Activated CD8-positive, alpha-beta memory T cell treated with anti-CD3 and anti-CD28 coated beads, Interleukin-2, amount 50 U/mL, for 4 hours (primary cell): ENCODE results near the gene BEND3.
A peak's percentile ranks its signal among the peaks of the same experiment; 100 is the strongest.
"Not testable (repeated sequence)": the region's sequence is repeated elsewhere in the genome, so short reads cannot be mapped to it uniquely, and the experiment has no call there.

Experiments used
- DNase-seq: peaks from one replicate; pipeline ENCODE4 v3.0.0-alpha.2; 2020

Gene BEND3

DNA sequence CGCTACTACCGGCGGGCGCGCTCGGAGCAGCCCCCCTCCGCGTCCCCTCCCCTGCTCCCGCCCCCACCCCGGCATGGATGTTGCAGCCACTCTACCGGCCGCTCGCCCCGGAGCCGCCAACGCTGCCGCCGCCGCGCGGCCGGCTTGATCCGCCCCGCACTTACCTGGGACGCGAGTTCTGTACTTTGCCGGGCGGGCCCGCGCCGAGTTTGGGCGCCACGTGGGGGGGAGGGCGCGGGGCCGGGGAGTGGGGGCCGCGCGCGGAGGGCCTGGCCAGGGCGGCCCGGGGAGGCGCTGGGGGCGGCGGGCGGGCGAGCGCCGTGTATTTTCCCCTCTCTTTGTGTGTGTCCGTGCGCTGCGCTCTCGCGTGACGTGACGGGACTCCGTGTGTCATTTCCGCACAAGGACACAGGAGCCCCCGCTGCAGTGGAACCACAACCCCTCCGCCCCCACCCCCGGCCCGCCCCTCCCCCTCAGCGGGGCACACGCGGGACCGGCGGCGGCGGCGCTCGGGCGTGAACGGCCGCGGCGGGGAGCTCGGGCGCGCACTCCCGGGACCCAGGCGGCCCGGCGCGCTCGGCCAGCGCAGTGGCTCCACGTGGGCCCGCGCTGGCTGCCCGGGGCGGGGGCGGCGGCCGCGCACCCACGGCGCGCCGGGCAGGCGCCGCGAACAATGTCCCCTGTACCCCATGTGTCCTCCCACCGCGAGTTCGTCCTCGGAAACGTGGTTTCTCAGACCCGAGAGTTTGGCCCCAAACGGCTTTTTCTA lies at the start of gene BEND3:
BEND3 (minus strand) TSS at position 590 of the 769 bp plus-strand sequence. CDS start 16,230 bp downstream, outside the sequence.
- DNase-seq = peak; percentile 72

- not testable (repeated sequence) for DNase-seq
Measured at GRCh38 chr6:107164299-107164698, 49.0 kb upstream of the BEND3 start.

DNA sequence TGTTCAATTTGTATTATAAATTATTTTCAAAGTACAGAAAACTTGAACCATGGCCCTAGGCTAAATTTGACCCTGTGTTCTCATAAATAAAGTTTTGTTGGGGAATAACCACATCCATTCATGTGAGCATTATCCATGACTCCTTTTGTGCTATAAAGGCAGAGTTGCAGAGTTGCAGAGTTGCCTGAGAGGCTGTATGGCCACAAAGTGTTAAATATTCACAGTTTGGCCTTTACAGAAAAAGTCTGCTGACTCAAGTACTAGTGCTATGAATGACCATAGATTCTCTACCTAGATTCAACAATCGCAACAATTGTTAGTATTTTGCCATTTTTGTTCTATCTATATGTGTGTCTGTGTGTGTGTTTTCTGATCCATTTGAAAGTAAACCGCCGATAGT lies 46.2 kb upstream of the BEND3 start:
- no peak for DNase-seq

DNA sequence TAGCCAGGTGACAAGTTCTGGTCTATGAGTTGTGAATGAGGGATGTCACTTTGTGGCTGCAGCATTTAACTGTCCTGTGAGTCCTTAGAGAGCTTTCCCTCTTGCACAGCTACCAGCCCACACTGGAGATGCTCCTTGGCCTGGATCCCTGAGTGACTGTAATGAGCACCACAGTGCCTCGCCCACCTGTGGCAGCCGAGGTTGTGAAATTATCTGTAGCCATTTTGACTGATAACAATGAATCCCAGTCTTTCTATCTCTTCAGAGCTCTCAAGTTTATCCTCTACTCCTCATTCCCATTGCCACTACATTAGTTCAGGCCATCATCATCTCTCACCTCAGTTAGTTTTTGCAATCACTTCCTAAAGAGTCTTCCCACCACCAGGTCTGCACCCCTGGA lies 41.3 kb upstream of the BEND3 start:
- no peak for DNase-seq

GRCh38 chr6:107154801-107155160 lies 39.5 kb upstream of the BEND3 start:
- DNase-seq = no peak

DNA sequence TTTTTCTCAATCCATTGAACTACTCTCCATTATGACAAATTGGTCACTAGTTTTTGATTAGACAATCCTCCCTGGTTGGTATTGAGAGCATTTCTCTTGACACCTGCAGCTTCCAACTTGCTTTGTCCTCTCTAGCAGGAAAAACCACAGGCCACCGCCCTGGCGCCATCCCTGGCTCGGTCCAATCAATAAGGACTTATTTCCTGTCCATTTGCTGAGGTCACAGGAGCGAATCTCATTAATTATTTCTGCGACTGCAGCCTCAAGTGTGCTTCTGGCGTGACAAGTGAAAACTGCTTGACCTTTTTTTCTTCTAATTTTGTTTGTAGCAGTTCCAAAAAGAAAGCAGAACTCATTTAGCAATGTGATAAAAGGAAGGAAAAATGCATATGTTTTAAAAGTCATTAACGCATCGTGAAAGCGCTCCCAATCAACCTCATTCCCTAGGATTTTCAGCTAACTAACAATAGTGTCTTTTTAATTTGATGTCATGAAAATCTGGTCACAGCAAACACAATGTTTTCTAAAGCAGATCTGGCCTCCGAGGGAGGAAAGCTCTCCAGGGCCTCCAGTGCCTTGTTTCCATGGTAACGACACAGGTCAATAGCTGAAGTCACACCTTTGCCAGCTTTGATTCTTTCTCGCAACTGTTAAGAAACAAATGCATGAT lies 39.0 kb upstream of the BEND3 start:
- DNase-seq = no peak

GRCh38 chr6:107152638-107153430 lies 37.5 kb upstream of the BEND3 start:
- DNase-seq = no peak

- DNase-seq = no peak
Measured at GRCh38 chr6:107144666-107145065, 29.4 kb upstream of the BEND3 start.

DNA sequence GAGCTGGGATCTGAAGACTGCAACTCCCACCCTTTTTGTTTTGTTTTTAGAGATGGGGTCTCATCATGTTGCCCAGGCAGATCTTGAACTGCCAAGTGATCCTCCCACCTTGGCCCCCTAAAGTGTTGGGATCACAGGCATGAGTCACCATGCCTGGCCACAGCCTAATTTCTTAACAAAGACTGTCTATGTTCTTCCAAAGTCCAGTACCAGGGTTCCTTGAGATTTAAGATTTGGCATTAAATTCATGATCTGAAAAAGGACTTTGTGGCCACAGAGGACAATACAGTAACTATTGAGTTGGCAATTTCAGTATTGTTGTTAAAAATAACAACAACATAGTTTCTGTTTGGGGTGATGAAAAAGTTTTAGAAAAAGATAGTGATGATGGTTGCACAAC lies 28.7 kb upstream of the BEND3 start:
- DNase-seq = no peak

DNA sequence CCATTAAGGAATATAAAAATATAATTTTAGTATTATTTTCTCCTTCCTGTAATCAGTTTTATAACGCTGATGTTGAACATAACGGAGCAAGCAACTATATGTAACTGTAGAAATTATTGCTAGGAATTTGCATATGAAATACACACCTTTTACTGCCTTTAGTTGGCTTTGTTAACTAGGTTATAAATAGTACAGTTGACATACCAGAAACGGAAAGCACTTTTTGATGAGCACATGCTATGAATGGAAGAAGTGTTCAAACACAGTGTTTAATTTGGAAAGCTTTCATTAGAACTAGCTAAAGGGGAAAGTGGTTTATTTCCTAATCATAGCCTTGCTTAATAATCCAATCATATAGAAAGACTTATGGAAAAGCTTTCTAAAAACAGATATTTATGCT lies 25.3 kb upstream of the BEND3 start:
- DNase-seq = no peak

DNA sequence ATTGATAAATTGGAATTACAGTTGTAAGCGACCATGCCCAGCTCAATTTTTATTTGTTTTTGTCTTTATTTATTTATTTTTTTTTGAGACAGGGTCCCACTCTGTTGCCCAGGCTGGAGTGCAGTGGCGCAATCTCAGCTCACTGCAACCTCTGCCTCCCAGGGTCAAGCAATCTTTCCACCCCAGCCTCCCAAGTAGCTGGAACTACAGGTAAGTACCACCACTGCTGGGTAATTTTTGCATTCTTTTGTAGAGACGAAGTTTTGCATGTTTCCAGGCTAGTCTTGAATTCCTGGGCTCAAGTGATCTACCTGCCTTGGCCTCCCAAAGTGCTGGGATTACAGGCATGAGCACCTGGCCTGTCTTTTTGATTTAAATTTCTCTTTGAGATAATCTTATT lies 21.0 kb upstream of the BEND3 start:
- not testable (repeated sequence) for DNase-seq

DNA sequence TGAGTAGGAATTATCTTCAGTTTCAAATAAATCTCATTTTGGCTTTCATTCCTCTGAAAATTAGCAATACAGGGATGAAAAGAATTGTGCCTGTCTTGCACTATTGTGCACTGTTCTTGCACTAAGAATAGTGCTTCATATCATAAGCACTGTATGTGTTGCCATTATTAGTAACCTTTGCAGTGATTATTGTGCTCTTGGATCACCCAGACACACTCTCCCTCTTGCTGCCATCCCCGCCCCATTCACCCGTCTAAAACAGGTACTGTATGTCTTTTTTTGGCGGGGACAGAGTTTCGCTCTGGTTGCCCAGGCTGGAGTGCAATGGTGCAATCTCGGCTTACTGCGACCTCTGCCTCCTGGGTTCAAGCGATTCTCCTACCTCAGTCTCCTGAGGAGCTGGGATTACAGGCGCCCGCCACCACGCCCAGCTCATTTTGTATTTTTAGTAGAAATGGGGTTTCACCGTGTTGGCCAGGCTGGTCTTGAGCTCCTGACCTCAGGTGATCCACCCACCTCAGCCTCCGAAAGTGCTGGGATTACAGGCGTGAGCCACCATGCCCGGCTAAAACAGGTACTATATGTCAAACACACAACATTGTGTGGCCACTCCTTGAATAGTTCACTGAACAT lies 19.8 kb upstream of the BEND3 start:
- not testable (repeated sequence) for DNase-seq

GRCh38 chr6:107132330-107132954 lies 17.1 kb upstream of the BEND3 start:
- DNase-seq = peak; percentile 36

DNA sequence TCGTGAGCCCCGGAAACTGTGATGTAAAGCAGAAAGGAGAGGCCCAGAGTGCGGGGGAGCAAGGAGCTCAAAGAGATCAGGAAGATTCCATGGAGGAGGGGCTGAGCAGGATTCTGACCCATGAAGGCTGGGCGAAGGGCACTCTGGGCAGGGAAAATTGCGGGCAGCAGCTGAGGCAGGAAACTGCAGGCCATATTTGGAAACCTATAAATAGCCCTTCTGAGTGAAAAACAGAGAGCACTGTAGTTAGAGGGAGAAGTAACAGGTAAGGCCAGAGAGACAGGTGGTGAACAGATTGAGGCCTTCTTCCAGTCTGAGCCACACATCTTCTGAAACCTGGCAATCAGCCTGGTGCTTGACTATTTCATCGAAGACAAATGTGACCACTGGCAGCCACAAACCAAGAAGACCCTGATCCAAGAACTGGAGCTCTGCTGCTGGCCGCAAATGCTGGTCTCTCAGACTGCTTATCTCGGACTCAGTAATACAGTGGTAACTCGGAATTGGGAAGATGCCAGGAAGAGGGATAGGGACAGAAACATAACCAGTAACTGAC lies 14.1 kb upstream of the BEND3 start:
- no peak for DNase-seq

- no peak for DNase-seq
Measured at GRCh38 chr6:107128577-107128976, 13.3 kb upstream of the BEND3 start.

- DNase-seq = no peak
Measured at GRCh38 chr6:107128175-107128574, 12.9 kb upstream of the BEND3 start.

GRCh38 chr6:107125771-107126170 lies 10.5 kb upstream of the BEND3 start:
- DNase-seq = no peak

GRCh38 chr6:107124934-107125348 lies 9.6 kb upstream of the BEND3 start:
- DNase-seq = no peak

DNA sequence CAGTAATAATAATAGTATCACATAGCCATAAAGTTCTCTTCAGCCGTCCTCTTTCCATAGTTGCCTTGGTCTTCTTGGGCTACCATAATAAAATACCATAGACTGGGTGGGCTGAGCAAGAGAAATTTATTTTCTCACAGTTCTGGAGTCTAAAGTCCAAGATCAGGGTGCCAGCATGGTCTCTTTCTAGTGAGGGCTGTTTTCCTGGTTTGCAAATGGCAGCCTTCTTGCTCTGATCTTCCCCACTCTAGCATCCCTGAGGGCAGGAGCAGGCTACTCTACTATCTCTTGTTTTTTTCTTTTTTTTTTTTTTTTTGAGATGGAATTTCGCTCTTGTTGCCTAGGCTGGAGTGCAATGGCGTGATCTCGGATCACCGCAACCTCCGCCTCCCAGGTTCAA lies 8.2 kb upstream of the BEND3 start:
- DNase-seq = no peak

DNA sequence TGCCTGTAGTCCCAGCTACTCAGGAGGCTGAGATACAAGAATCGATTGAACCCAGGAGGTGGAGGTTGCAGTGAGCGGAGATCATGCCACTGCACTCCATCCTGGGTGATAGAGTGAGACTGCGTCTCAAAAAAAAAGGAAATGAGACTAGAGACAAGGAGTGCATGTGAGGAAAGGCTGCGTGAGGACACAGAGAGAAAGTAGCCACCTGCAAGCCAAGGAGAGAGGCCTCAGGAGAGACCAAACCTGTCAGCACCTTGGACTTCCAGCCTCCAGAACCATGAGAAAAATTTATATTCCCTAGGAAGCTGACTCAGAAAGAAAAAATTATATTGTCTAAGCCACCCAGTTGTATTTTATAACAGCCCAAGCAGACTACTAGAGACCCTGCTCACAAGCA lies 7.4 kb upstream of the BEND3 start:
- DNase-seq = no peak

- DNase-seq = no peak
Measured at GRCh38 chr6:107121964-107122495, 6.7 kb upstream of the BEND3 start.

DNA sequence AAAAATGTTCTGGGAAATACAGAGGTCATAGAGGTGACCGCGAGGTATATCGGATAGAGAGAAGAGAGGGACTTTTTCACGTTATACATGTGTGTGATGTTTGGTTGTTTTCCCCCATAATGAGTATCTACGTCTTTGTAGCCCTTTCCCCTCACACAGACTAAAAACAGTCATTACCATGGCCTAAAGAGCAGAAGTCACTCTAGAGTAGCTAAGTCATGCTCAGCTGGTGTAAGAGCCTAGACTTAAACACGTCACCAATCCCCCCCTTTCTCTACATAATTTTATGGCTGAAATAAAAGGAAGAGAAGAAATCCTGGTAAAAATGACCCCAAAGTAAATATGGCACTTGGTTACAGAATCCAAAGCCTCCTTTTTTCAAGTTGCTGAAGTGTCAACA lies 6.0 kb upstream of the BEND3 start:
- DNase-seq = no peak
